Right renal pelvis (tissue), 4 donors: ENCODE data around the gene CDON. TPM values are rescaled to one million over a fixed set of nuclear protein-coding genes. Genes with fewer than 3 reads are reported as not detected.
A peak's percentile ranks its signal among the peaks of the same experiment; 100 is the strongest.

Experiments used
- DNase-seq, 4 donors: peaks; one replicate each; pipeline ENCODE4 v3.0.0-alpha.2; 2013; ENCODE audit warnings: low read depth in 4 of 4, low spot score in 3 of 4, missing footprints in 1 of 4
- polyA plus RNA-seq, 4 donors: library from polyadenylated mRNA; unstranded; fragments of 120-200 nt; gene quantifications; one replicate each; pipeline ENCODE4 v1.2.1, GENCODE V29; 2013; ENCODE audit not compliant: insufficient read length in 4 of 4

Gene CDON
- polyA plus RNA-seq, 4 donors, result 25.3 to 27.7 (median 26.2) TPM

DNA sequence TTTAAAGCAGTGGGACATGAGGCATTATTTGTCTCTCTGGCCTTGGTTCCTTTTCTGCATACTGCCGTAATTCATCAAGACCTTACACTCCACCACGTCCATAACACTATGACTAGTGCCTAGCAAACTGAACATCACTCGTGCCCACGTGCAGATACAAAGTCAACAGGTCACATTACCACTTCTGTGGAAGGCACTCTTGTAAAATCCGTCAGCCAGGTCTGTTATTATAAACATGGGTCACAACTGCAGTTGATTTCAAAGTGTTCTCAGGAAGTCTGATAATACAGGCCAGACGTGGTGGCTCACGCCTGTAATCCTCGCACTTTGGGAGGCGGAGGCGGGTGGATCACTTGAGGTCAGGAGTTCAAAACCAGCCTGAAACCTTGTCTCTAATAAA lies 102.7 kb downstream of the CDON start:
- no peak for DNase-seq

DNA sequence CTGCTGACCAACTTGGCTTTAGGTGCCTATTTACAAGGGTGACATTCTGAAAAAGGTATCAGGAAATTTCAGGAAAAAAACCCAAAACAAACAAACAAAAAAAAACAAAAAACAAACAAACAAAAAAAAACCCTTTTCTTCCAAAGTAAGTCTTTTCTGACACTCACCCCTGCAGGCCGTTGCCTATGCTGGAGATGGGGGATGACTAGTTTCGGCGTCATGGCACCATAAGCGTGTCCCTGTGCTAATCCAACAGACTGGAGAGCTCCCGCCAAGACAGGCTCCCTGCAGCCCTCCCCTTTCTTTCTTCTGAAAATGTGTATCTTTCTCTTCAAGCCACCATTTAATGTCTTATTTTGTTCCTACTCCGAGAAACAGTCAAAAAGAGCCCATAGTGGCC lies 103.2 kb downstream of the CDON start:
- DNase-seq, result no peak

DNA sequence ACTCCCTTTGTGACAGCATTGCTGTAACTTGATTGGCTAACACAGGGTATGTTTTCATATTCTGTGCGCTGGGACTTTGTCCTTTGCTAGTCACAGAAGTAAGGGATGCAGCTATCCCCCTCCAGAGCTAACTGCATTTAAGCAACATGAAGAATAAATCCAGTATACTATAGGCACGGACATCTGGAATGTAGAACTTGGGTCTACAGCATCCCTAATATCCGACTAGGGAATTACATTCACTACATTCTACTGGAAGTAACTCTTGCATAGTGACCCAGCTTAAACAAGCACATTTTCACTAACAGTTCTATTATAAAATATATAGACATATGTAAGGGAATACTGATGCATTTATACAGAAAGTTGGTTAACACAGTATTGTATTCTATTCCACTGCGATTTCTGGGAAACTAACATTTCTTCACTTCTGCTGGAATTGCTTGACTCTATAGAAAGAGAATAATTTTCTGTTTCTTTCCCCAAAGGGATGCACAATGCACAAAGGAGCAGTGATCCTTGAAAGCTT lies 103.7 kb downstream of the CDON start:
- DNase-seq, result no peak

DNA sequence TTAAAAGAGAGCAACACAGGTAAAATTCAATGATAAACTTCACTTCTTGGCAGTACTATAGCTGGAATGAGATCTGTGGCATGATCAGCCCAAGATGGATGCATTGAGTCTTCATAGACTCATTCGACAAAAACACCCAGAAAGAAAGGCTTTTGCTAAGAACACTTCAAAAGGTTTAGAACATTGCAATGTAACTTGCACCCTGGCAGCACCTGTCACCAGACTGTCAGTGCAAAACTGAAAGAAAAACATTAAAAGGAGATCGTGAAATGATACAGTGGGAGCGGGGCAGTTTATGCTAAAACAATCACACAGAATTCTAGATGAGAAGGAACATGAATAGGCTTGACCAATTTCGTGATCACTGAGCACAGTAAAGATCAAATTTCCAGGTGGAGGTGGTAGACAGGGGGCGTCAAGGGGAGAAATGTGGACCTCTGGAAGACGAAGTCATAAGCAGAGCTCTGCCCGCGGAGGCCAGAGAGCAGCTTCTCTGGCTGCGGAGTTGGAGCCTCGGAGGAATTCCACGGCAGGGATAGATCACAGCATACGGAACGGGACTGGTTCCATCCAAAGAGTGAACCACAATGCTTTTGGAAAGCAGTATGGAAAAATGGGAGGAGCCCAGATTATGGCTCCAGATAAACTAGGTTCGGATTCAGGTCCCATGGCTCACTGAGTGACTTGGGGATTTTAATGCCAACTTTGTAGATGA lies 104.9 kb downstream of the CDON start:
- no peak for DNase-seq

DNA sequence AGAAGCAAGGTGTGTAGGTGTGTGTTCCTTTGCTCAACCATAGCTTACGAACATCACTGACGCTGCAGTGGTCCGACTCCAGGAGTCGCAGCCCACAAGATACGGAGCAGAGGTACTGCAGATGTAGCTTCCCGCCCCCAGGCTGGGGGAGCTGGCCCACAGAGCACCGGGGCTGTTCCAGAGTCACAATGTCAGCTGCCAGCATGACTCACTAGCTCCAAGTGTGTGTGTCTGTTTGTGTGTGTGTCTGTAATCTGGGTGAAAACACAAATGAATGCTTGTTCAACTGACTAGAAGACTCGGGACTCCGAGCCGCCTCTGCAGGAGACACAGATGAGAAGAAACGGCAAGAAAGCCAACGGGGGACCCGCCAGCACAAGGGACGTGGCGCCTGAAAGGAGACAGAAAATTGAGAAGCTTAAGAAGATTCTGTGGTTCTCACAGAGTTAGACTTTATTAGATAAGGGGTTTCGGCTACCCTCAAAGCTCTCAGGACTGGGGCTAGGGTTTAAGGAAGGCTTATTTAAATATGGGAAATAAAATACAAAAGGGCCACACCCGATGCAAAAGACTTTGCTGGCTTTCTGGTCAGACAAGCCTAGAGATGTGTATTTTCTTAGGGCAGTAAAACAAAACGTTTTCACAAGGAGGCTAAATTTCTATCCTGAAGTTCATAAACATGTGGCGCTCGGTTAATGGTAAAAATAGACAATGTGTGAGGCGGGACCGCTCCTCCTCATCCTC lies 106.1 kb downstream of the CDON start:
- DNase-seq, result no peak

DNA sequence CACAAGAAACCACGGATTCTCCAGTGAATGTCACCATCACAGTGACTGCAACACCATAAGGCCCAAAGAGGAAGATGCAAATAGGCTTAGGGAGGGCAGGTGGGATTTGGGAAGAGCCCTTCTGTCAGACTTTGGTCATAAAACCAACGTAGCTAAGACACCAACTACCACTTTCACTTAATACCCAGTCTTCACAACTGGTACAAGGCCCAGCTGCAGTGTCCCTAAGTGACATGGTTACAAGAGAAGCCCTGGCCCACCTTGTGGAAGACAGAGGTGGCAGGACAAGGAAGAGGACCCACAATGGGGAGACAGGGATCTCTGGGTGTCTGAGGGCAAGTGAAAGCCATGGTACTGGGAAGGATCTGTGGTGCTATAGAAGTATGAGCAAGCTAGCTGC lies 106.8 kb downstream of the CDON start:
- no peak for DNase-seq

DNA sequence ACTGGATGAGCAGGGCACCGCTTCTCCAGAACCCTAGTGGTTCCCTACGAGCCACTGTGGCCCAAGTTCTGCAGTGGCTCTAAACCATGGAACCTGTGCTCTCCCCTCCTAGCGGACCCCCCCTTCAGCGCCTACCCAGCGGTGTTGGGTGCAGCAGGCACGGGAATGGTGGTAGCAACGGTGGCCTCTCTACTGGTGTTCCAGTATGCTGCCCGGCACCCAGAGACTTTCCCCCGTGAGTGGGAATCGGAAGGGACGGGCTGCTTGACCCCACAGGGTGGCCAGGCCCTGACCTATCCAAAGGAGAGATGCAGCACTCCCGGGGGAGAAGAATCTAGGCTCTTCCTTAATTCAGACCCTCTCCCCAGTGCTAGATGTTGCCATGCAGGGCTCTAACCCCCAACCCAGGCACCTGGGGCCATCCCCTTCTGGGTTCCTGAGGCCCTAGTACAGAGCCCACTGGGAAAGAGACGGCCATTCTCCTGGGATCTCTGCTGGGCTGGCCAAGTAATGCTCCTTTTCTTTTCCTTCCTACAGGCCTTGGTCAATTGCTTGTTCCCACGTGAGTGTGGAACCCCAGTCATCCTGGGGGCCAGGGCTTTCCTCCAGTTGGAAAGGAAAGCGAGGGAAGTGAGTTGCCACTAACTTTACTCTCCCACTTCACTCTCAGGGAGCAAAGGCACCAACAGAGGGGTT lies 107.6 kb downstream of the CDON start:
- no peak for DNase-seq

DNA sequence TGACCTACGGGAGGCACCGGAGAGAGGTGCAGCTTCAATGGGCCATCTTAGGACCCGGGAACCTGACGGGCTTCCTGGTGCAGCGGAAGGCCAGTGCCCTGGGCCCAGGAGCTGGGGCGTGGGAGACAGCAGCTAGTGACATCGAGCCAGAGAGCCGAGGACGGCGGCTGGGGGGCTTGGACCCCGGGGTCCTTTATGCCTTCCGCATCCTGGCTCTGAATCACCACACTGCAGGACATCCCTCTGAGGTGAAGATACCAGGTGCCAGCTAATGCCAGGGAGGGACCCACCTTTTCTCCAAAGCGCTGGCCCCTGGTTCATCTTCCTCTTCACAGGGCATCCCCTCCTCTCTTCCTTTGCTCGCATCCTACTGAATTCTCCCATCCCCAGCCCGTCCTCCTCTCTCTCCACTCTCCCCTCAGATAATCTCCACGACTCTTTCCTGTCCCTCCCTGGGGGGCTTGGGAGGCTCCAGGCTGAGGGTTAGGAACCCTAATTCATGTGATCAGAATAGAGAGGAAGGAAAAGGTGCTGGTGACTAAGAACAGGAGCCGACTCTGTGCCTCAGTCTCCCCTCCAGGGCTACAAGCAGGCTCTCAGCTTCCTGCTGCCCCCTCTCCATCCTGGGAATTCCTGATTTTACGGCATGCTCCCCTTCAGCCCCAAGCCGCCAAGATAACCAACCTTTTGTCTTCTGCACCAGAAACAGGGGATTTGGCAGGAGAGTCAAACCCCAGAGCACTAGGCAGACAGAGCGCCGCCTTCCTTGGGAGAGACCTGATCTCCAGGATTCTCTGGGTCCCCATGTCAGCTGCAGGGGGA lies 108.3 kb downstream of the CDON start:
- DNase-seq, result no peak

DNA sequence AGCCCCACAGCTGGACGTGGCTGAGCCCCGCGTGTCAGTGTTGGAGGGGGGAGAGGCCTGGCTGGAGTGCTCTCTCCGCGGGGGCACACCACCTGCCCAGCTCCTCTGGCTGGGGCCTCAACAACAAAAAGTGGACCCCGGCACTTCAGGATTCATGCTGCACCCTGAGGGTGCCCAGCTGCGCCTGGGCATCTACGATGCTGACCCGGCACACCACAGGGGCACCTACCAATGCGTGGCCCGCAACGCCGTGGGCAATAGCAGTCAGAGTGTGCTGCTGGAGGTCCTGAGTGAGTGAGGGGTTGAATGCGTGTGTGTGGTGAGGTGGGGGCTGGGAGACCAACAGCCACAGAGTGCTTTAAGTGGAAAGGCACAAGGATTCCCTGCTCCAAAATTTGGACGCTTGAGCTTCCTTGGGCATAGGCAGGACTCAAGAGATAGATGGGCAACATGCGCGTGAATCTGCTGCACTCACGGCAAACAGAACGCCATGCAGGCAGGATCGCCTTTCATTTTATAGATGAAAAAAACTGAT lies 109.2 kb downstream of the CDON start:
- no peak for DNase-seq

DNA sequence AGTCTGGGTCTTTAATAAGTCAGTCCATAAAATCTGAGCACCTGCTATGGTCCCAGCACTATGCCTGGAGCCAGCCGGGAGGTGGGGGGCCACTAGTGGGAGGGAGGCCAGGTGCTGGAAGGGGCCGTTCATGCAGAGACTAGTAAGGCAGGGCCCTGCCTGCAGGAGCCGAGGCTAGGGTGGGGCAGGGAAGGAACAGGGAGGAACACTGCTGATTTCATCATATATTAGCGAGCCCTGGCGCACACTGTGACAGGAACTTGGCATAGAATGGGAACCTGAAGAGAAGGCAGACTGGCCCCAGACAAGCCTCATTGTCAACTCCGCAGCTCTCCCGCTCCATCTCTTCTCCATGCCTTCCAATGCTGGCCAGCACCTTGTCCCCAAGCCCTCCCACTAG lies 109.7 kb downstream of the CDON start:
- DNase-seq, result no peak

DNA sequence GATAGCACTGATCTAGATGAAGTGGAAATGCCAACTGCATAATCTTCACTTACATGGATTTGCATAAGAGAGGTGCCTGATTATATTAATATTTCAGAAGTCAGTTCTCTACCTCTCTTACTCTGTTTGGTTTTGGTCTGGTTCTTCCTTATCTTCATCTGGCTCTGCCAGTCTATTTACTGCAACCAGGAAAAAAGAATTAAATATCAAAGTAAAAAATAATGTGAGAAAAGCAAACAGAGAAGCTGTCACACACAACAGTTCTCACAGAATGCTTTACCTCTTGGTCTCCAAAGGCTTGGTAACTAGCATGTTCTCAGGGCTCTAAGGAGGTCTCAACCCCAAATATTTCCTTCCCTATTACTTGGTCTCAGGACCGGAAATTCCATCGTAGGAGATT lies 110.1 kb downstream of the CDON start:
- DNase-seq, result no peak

DNA sequence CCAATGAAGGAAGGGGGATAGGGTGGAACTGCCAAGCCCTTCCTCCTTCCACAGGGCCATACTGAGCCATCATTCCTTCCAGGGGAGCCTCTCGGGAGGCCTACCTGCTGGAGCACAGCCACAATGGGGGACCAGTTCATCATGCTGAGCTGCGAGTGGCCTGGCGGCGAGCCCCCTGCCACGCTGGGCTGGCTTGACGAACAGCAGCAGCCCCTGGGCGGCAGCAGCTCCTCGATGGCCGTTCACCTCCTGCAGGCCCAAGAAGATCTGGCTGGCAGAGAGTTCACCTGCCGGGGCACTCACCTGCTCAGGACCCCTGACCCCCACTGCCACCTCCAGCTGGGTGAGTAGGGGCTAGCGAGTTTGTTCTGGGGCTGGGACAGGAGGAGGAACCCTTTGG lies 110.9 kb downstream of the CDON start:
- no peak for DNase-seq

DNA sequence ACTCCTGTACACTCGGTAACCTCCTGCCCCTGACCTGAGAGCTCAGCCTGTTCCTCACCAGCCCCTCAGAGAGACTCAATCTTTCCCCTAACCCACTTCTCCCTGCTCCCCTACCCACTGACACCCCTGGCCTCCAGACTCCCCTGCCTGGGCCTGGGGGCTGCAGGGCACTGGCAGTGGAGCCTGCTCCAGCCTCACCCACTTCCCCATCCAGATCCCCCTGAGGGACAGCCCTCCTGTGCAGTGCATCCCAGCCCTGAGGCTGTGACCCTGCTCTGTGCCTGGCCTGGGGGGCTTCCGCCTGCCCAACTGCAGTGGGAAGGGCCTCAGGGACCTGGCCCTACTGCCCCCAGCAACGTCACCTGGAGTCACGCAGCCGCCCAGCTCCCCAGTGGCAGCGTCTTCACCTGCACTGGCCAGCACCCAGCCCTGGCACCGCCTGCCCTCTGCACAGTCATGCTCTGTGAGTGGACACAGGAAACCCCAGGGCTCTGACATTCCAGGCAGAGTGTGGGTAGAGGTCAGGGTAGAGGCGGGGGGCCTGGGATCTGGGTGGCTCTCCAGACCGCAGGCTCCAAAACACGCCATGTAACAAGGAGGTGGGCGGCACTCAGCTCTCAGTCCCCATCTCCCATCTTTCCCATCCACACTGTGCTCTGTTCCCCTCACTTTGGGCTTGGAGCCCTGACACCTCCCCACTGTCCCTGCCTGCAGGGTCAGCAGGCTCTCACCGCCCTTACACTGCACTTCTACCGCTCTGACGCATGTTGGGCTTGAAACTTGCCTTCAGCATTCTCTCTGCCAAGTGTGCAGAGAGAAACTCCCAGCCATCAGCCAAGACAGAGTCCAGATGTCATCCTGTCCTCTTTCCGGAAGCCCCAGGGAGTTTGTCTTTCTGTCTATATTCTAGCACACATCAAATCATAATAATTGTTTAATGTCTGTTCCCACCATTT lies 111.7 kb downstream of the CDON start:
- DNase-seq, result peak in 2 of 4 donors; percentile 22 to 24

DNA sequence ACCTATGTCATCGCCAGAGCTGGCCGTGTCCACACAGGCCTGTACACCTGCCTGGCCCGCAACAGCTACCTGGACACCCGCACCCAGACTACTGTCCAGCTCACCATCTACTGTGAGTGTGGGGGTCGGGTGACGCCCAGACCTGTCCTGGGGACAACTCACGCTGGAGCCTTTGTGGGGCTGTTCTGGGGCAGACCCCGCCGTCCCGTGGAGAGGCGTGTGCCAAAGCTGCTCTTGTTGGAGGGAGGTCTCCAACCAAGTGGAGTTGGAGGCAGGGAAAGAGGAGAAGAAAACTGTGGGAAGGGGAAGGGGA lies 112.5 kb downstream of the CDON start:
- no peak for DNase-seq

DNA sequence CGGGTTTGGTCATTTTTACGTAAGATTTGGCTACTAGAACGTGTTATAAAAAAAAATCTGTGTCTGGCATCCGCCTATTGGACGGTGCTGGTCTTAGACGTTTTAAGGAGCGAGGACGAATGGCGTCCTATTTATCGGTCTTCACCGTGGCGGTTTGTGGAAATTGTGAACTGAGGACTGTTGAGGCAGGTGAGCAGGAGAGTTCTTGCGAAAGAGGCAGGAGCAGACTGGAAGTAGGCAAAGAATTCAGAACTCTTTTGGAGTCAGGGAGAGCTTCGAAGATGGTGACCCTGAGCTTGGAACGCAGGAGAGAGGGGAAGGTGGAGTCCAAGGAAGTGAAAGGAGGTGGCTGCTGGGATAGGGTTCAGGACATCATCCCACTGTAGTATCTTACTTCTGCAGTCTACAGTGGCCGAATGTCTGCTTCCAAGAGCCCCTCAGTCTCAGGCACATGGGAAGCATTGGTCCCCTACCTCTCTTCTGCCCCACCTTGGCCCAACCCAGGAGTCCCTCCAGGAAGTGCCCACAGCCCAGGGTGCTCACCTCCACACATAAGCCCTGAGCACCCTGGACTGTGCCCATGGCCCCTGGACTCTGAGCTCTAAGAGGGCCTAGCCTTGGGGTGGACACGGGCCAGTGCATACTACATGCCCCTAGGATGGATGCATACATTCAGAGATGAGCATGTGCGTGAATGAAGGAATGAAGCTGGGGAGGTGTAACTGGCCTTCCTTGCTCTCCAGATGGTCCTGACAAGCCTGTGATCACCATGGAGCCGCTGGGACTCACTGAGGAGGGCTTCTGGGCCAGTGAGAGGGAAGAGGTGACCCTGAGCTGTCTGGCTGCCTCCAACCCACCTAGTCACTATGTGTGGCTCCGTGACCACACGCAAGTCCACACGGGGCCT lies 113.1 kb downstream of the CDON start:
- DNase-seq, result no peak

DNA sequence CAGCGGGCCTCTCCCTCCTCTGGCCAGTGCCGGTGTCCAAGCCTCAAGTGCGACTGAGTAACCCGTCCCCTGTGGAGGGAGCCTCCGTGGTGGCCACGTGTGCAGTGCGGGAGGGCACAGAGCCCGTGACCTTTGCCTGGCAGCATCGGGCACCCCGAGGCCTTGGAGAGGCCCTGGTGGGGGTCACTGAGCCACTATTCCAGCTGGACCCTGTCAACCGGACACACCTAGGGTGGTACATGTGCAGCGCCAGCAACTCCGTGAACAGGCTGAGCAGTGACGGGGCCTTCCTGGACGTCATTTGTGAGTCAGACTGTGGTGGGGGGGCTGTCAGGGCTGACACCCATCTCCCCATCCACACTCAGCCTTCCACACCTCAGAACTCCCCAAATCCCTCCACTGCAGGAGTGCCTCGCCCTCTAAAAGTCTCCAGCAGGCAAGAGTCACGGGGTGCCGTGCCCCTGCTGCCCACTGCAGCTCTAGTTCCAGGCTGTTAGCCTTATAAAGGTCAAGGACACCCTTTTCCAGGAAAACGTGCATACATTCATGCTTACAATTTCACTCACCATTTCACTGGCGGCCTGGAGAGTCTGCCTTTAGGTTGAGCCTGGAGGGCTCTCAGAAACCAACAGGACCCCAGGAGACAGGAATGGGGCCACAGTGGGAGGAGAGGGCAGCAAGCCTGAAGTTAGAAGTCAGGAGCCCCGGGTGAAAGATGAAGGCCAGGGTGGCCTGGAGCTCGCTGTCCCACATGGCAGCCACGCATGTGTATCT lies 114.2 kb downstream of the CDON start:
- DNase-seq, result no peak

DNA sequence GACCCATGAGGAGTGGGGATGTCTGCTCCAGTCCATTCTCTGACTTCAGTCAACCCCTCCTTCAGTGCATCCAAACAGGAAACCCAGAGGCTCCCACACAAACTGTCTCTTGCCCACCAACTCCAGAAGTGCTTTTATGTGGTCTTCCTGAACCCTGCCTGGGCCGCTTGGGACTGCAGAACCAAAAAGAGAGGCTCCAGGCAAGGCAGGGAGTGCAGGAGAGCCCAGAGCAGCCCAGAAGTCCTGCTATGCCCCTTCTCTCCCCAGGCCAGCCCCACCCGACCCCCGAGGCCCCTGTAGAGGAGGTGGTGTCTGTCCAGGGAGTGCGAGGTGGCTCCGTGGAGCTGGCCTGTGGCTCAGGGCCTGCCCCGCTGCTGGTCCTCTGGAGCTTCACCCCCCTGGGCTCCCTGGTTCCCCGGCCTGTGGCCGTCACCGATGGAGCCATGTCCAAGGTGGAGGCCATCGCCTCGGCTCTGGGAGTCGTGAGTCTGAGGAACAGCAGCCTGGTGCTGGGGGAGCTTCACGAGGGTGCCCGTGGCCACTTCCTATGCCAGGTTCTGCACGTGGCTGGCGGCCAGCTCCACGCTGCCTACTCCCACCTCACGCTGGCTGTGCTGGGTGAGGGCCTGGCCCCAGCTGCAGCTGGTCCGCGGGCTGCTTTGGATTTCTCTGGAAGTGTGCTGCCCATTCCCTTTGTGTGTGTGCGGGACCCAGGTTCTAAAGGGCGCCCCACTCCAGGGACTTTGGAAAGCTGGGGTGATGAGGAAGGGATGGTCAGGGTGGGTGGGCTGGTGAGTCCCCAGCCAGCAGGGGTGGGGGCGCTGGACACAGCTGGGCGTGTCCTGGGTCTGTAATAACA lies 115.0 kb downstream of the CDON start:
- no peak for DNase-seq
